ENCODE results near the gene ENOX1. TPM values are rescaled to one million over a fixed set of nuclear protein-coding genes. Genes with fewer than 3 reads are reported as not detected.
A peak's percentile ranks its signal among the peaks of the same experiment; 100 is the strongest.

The ENOX1 gene
- total RNA-seq, 1 donor from 2014 or later, result 0.79 TPM

DNA sequence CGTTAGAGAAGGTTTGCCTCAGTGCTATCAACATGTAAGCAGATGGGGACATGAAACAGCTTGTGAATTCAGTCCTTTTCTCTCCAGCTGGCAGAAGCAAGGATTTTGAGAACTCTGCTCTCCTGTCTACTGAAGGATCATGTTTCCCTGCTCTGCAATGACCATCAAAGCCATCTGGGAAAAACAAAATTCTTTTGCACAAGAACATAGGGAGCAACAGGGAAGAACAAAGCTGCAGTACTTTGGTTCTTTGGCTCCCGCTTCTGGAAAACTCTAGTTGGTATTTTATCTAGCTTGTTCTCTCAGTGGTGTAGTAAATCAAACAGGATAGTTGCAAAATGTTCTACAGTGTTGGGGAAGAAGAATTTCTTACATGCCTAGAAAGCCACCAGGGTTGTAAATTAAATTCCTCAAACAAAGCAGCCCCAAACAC lies 270.4 kb downstream of the ENOX1 start:
- Histone ChIP-seq H3K27me3 (ENCODE audit: control insufficient read depth, insufficient read depth, low read length) (no peaks in the 10 kb centered on the region), H3K4me3 (ENCODE audit: low read depth, low read length) (no peak overlapping the region), H3K36me3 (ENCODE audit: control insufficient read depth, insufficient read depth, low read length) (no peaks in the 10 kb centered on the region)
- DNase-seq (ENCODE audit: low read depth) (no peak), FAIRE-seq (peak; percentile 73)
- TF ChIP-seq, protein P1, sequence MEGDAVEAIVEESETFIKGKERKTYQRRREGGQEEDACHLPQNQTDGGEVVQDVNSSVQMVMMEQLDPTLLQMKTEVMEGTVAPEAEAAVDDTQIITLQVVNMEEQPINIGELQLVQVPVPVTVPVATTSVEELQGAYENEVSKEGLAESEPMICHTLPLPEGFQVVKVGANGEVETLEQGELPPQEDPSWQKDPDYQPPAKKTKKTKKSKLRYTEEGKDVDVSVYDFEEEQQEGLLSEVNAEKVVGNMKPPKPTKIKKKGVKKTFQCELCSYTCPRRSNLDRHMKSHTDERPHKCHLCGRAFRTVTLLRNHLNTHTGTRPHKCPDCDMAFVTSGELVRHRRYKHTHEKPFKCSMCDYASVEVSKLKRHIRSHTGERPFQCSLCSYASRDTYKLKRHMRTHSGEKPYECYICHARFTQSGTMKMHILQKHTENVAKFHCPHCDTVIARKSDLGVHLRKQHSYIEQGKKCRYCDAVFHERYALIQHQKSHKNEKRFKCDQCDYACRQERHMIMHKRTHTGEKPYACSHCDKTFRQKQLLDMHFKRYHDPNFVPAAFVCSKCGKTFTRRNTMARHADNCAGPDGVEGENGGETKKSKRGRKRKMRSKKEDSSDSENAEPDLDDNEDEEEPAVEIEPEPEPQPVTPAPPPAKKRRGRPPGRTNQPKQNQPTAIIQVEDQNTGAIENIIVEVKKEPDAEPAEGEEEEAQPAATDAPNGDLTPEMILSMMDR (IDR thresholded peaks at IDR 0.05; ENCODE audit: insufficient read depth, low read length, severe bottlenecking), result no peak

- TF ChIP-seq, protein P1 (IDR thresholded peaks at IDR 0.05; ENCODE audit: insufficient read depth, low read length, severe bottlenecking), result no peak
- peak; percentile 18 for FAIRE-seq
- Histone ChIP-seq H3K36me3 (ENCODE audit: control insufficient read depth, insufficient read depth, low read length) (no peaks in the 10 kb centered on the region), H3K4me3 (ENCODE audit: low read depth, low read length) (no peak overlapping the region), H3K27me3 (ENCODE audit: control insufficient read depth, insufficient read depth, low read length) (no peaks in the 10 kb centered on the region)
- DNase-seq (ENCODE audit: low read depth), result no peak
Measured at GRCh38 chr13:43515531-43515930, 271.2 kb downstream of the ENOX1 start.

DNA sequence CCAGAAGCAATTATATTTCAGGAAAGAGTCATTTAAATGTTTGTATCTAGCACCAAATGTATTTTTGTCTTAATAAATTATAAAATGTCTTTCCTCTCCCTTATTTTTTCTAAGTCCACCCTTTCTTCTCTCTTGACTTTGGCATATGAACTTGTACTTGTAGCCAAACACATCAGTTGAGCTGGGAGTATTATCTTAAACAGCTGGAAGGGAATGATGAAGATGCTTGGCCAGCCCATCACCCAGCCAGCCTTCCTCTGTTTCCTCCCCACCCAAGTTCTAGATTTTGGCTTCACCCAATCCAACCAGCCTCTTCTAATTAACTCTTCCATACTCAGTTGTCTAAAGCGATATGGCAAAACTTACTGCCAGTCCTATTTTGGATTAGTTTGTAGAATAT lies 272.5 kb downstream of the ENOX1 start:
- Histone ChIP-seq H3K4me3 (ENCODE audit: low read depth, low read length) (no peak overlapping the region), H3K36me3 (ENCODE audit: control insufficient read depth, insufficient read depth, low read length) (no peaks in the 10 kb centered on the region), H3K27me3 (ENCODE audit: control insufficient read depth, insufficient read depth, low read length) (no peaks in the 10 kb centered on the region)
- TF ChIP-seq, protein P1 (IDR thresholded peaks at IDR 0.05; ENCODE audit: insufficient read depth, low read length, severe bottlenecking), result no peak
- FAIRE-seq, result no peak
- DNase-seq (ENCODE audit: low read depth), result no peak

DNA sequence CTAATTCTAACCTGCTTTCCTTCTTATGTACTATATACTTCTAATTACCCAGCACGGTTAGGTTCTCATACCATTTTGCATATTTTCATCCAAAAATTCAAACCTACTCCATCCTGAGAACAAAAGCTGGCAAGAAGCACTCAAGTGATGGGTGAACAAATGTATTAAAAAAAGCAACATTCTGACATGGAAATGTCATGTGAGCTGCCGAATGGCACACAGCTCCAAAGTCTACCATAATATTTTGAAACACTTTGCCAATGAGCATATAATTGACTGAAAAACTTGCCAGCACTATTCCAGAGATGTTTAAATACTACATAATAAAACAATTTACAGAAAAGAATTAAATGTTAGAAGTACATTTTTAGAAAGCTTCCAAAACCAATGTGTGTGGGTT lies 274.6 kb downstream of the ENOX1 start:
- no peaks in the 10 kb centered on the region for H3K27me3 ChIP-seq (ENCODE audit: control insufficient read depth, insufficient read depth, low read length)
- TF ChIP-seq, protein P1 (IDR thresholded peaks at IDR 0.05; ENCODE audit: insufficient read depth, low read length, severe bottlenecking), result no peak
- DNase-seq (ENCODE audit: low read depth) (no peak), FAIRE-seq (no peak)
- H3K36me3 ChIP-seq (ENCODE audit: control insufficient read depth, insufficient read depth, low read length), result no peaks in the 10 kb centered on the region
- H3K4me3 ChIP-seq (ENCODE audit: low read depth, low read length), result no peak overlapping the region

DNA sequence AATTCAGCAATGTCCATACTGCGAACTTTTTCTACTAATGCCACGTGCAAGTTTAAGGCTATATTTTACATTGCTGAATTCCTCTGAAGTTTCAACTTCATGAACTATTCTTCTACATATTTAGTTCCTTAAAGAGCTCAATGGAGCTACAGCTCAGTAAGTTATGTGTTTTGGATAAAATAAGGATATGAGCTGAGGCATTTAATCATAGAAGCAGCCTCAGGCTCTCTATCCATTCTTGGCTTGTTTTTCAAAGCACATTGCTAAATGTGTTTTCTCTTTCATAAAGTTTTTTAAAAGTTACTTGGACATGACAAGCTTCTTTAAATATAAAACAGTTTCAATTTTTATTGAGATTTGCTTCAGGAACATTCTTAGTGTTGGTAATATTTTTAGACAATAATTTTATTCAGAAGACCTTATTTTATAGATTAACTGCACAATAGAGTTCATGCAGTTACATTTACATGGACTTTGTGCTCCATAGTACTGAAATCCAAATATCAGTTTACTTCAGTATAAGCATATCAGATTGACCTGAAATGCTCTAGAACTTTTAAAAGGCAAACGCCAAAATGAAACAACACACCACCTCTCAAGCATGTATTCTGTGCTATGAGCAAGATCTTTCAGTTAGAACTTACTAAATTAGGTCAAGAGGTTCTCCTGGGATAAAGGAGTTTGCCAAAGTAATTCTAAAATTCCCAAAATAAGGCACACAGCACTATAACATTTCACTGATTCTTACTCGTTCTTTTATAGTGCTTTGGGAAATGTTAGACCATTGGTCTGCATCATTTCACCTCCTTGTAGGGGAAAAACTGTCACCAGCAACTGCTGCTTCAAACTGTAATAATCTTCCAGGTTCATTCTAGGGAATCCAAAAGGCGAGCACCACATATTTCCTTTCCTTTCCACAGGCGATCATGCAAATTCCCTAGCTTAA lies 275.5 kb downstream of the ENOX1 start:
- DNase-seq (ENCODE audit: low read depth) (no peak), FAIRE-seq (no peak)
- H3K36me3 ChIP-seq (ENCODE audit: control insufficient read depth, insufficient read depth, low read length), result no peaks in the 10 kb centered on the region
- no peak overlapping the region for H3K4me3 ChIP-seq (ENCODE audit: low read depth, low read length)
- H3K27me3 ChIP-seq (ENCODE audit: control insufficient read depth, insufficient read depth, low read length), result no peaks in the 10 kb centered on the region
- TF ChIP-seq, protein P1 (IDR thresholded peaks at IDR 0.05; ENCODE audit: insufficient read depth, low read length, severe bottlenecking), result no peak

Measured in bronchial epithelial cell (primary cell).